Stimulated activated effector memory CD8-positive, alpha-beta T cell treated with anti-CD3 and anti-CD28 coated beads, Interleukin-12 subunit alpha, Interleukin-12 subunit beta, amount 100 ng/mL, for 72 hours (primary cell): ENCODE results near the gene COPS8.

Source experiments
- ATAC-seq: fragments of 150-1000 bp; cut with Tn5 transposase; 2 replicates; pipeline ENCODE4 v1.10.0; 2021
- DNase-seq, 2 donors: peaks; one replicate each; pipeline ENCODE4 v3.0.0; 2021 to 2022; ENCODE audit warnings: low spot score in 2 of 2
- H3K27ac Mint-ChIP-seq: one replicate; pipeline ENCODE4 v1.8.0; 2022; ENCODE audit warnings: mild to moderate bottlenecking, mixed read lengths
- H3K36me3 Mint-ChIP-seq: one replicate; pipeline ENCODE4 v1.8.0; 2022; ENCODE audit warnings: mild to moderate bottlenecking, mixed read lengths
- H3K4me1 Mint-ChIP-seq: one replicate; pipeline ENCODE4 v1.8.0; 2022; ENCODE audit warnings: mixed read lengths
- H3K4me3 Mint-ChIP-seq: one replicate; pipeline ENCODE4 v1.8.0; 2022; ENCODE audit warnings: mild to moderate bottlenecking, mixed read lengths
- H3K9me3 Mint-ChIP-seq: one replicate; pipeline ENCODE4 v1.8.0; 2022; ENCODE audit warnings: mixed read lengths

Gene COPS8

DNA sequence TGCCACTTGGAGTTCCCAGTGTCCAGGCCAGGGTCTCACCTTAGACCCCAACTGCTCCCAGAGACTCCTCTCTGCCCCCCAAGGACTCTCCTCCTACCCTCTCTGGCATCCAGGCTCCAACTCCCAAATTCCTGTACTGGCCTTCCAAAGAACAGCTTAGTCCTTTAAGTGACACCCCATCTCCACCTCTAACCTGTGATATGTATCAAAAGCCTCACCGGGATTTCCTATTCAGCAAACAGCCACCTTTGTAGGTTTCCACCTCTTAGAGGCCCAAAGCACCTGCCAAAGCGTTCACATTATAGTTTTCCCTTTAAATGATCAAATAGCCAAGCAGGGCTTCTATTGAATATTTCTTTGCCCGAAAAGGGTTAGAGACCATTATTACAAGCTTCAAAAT lies 2.7 kb upstream of the COPS8 start:
- H3K9me3 Mint-ChIP-seq = no peaks in the 10 kb centered on the region
- H3K36me3 Mint-ChIP-seq = peaks cover 26% of the 10 kb centered on the region
- DNase-seq = no peak
- H3K4me1 Mint-ChIP-seq = peaks cover 7% of the 10 kb centered on the region
- no peak overlapping the region for H3K4me3 Mint-ChIP-seq
- no peak for ATAC-seq
- H3K27ac Mint-ChIP-seq = no peak overlapping the region

- peaks cover 7% of the 10 kb centered on the region for H3K4me1 Mint-ChIP-seq
- peak overlapping the region; percentile 98 for H3K27ac Mint-ChIP-seq
- peak overlapping the region; percentile 98 for H3K4me3 Mint-ChIP-seq
- DNase-seq (no peak), ATAC-seq (no peak)
- H3K9me3 Mint-ChIP-seq = no peaks in the 10 kb centered on the region
- H3K36me3 Mint-ChIP-seq = peaks cover 39% of the 10 kb centered on the region
Observed at GRCh38 chr2:237084444-237084843, 1.2 kb upstream of the COPS8 start.

DNA sequence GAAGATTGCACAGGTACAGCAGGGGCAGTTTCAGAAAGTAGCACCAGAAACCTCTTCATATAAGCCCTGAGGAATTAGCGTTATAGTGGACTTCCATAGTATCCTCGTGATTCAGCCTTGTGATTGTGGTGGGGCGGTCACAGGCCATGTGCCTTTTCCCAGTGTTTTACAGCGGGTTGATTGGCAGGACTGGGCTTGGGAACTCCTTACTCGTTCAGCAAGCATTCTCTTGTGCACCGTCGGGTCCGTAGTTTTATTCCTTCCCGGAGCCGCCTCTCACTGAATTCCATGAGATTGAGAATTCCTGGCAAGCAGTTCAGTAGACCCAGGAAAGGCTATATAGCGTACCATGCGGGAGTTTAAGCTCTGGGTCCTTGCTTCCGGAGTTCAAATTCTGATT lies 5.2 kb downstream of the COPS8 start:
- Mint-ChIP-seq H3K4me3 (no peak overlapping the region), H3K4me1 (no peaks in the 10 kb centered on the region), H3K36me3 (peaks cover 75% of the 10 kb centered on the region), H3K9me3 (no peaks in the 10 kb centered on the region), H3K27ac (no peak overlapping the region)
- DNase-seq (no peak), ATAC-seq (no peak)

GRCh38 chr2:237091779-237092436 lies 6.2 kb downstream of the COPS8 start:
- ATAC-seq (no peak), DNase-seq (no peak)
- Mint-ChIP-seq H3K4me1 (no peaks in the 10 kb centered on the region), H3K27ac (peak overlapping the region; percentile 21), H3K4me3 (no peak overlapping the region), H3K9me3 (no peaks in the 10 kb centered on the region), H3K36me3 (peaks cover 79% of the 10 kb centered on the region)

- DNase-seq (no peak), ATAC-seq (no peak)
- Mint-ChIP-seq H3K27ac (peak overlapping the region; percentile 21), H3K4me3 (no peak overlapping the region), H3K36me3 (peaks cover 81% of the 10 kb centered on the region), H3K9me3 (no peaks in the 10 kb centered on the region), H3K4me1 (no peaks in the 10 kb centered on the region)
Observed at GRCh38 chr2:237092506-237092905, 6.8 kb downstream of the COPS8 start.

DNA sequence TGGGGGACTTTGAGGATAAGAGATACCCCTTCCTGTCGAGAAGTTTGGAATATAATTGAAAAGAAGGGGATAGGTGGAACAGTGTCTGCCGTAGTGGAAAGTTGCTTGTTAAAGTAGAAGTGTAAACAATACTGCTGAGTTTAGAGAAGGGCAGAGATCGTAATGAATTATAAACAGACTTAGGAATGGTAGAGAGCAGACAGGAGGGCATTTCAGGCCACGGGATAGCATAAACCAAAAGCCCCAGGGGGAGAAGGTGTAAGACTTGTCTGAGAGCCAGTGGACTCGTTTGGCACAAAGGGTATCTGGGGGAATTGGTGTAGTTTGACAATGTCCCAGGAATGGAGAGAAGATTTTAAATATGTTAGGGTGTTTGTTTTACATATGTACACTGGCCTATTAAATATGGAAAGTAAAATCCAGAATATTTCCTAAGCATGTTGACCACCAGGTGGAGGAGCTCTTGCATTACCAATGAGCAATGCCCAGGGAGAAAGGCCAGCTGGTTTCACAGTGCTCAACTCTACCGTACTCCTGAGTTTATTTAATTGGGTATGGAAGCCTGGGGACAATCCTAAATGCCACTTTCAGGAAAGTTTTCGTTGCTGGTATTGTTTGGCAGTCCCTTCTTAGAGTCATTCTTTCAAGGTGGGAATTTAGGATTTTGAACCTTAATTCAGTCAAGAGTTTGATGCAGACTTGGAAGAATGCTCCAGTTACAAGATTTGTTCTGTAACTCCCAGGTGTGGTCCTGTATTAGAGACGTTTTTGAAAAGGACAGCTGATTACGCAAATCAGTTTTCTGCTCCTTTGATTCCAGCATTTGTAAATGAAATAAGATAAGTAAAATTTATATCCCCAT lies 7.5 kb downstream of the COPS8 start:
- no peak for DNase-seq
- Mint-ChIP-seq H3K9me3 (no peaks in the 10 kb centered on the region), H3K4me3 (no peak overlapping the region)

GRCh38 chr2:237096201-237096600 lies 10.5 kb downstream of the COPS8 start:
- H3K36me3 Mint-ChIP-seq = peaks cover 78% of the 10 kb centered on the region
- ATAC-seq (no peak), DNase-seq (no peak)
- H3K4me3 Mint-ChIP-seq = no peak overlapping the region
- H3K27ac Mint-ChIP-seq = no peak overlapping the region
- no peaks in the 10 kb centered on the region for H3K4me1 Mint-ChIP-seq
- no peaks in the 10 kb centered on the region for H3K9me3 Mint-ChIP-seq

More for the DNA sequence above, 7.5 kb downstream of the COPS8 start:
- no peak overlapping the region for H3K27ac Mint-ChIP-seq
- no peak for ATAC-seq
- no peaks in the 10 kb centered on the region for H3K4me1 Mint-ChIP-seq
- peaks cover 81% of the 10 kb centered on the region for H3K36me3 Mint-ChIP-seq

DNA sequence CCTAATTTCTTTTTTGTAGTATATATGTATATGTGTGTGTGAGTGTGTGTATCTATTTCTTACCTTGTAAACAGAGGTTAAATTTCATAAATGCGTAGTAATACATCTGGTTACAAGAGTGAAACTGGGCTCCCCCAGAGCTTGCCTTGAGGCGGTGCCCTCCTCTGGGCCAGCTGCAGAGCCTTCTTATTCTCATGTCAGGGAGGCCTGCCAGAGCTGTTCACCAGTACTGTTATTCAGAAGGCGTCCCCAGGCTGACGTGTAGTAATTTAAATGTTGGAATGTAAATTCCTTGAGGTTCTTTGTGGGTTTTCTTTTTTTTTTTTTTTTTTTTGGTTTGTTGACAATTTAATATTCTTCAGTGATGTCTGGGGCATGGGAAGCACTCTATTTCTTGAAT lies 11.2 kb downstream of the COPS8 start:
- no peak for DNase-seq
- H3K9me3 Mint-ChIP-seq = no peaks in the 10 kb centered on the region
- peaks cover 80% of the 10 kb centered on the region for H3K36me3 Mint-ChIP-seq
- ATAC-seq = no peak
- H3K4me3 Mint-ChIP-seq = no peak overlapping the region
- no peak overlapping the region for H3K27ac Mint-ChIP-seq
- no peaks in the 10 kb centered on the region for H3K4me1 Mint-ChIP-seq

GRCh38 chr2:237097326-237097910 lies 11.7 kb downstream of the COPS8 start:
- peaks cover 82% of the 10 kb centered on the region for H3K36me3 Mint-ChIP-seq

GRCh38 chr2:237097911-237098702 lies 12.4 kb downstream of the COPS8 start:
- DNase-seq = no peak
- peak; percentile 69 for ATAC-seq
- Mint-ChIP-seq H3K36me3 (peaks cover 86% of the 10 kb centered on the region), H3K4me1 (no peaks in the 10 kb centered on the region), H3K27ac (no peak overlapping the region), H3K9me3 (no peaks in the 10 kb centered on the region), H3K4me3 (no peak overlapping the region)

More at GRCh38 chr2:237097326-237097910, 11.7 kb downstream of the COPS8 start:
- Mint-ChIP-seq H3K27ac (no peak overlapping the region), H3K4me3 (no peak overlapping the region), H3K4me1 (no peaks in the 10 kb centered on the region), H3K9me3 (no peaks in the 10 kb centered on the region)
- DNase-seq = no peak
- no peak for ATAC-seq

- H3K4me3 Mint-ChIP-seq = no peak overlapping the region
- DNase-seq (no peak), ATAC-seq (no peak)
- H3K9me3 Mint-ChIP-seq = no peaks in the 10 kb centered on the region
- H3K4me1 Mint-ChIP-seq = no peaks in the 10 kb centered on the region
- no peak overlapping the region for H3K27ac Mint-ChIP-seq
- H3K36me3 Mint-ChIP-seq = peaks cover 71% of the 10 kb centered on the region
Observed at GRCh38 chr2:237099804-237100203, 14.1 kb downstream of the COPS8 start.

- no peak for ATAC-seq
- Mint-ChIP-seq H3K9me3 (no peaks in the 10 kb centered on the region), H3K4me3 (no peak overlapping the region), H3K36me3 (peaks cover 59% of the 10 kb centered on the region), H3K4me1 (no peaks in the 10 kb centered on the region), H3K27ac (peak overlapping the region; percentile 11)
- DNase-seq = no peak
Observed at GRCh38 chr2:237101118-237101979, 15.7 kb downstream of the COPS8 start.

DNA sequence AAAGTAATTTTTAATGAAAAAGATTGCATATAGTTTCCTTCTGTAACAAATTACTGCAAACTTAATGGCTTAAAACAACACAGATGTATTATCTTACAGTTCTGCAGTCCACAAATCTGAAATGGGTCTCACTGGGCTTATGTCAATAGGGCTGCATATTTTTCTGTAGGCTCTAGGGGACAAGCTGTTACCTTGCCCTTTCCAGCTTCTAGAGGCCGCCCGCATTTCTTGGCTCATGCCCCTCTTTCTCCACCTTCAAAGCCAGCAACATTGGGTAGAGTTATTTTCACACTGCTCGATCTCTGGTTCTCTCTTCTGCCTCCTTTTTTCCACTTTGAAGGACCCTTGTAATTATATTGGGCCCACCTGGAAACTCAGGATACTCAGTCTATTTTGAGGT lies 16.7 kb downstream of the COPS8 start:
- peaks cover 48% of the 10 kb centered on the region for H3K36me3 Mint-ChIP-seq
- no peaks in the 10 kb centered on the region for H3K4me1 Mint-ChIP-seq
- no peak overlapping the region for H3K27ac Mint-ChIP-seq
- H3K4me3 Mint-ChIP-seq = no peak overlapping the region
- DNase-seq = no peak
- no peaks in the 10 kb centered on the region for H3K9me3 Mint-ChIP-seq
- ATAC-seq = no peak

- Mint-ChIP-seq H3K4me3 (no peak overlapping the region), H3K4me1 (no peaks in the 10 kb centered on the region), H3K27ac (no peak overlapping the region), H3K9me3 (peaks cover 8% of the 10 kb centered on the region), H3K36me3 (peaks cover 5% of the 10 kb centered on the region)
- DNase-seq = no peak
- ATAC-seq = no peak
Observed at GRCh38 chr2:237109421-237109934, 23.8 kb downstream of the COPS8 start.
